Measurements from ENCODE around the gene GALNT5.

GALNT5 gene

DNA sequence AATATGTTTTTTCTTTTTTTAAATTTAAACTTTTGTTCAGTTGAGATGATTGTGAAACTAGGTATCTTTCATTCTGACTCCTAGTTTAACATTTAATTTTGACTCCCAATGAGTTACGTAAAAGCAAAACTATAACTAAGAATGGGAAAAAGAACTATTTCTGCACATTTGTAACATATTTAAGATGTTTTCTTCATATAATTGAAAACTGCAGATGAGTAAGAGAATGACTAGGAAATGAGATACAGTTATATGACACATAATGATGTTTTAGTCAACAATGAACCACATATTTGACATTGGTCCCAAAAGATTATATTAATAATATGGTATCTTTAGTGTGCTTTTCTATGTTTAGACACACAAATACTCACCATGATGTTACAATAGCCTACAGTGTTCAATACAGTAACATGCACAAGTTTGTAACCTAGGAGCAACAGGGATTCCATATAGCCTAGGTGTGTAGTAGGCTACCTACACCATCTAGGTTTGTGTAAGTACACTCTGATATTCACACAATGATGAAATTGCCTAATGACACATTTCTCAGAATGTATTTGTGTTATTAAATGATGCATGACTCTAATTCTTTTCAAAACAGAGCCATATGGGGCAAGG, 55.5 kb downstream of the GALNT5 start:
- Histone ChIP-seq H3K36me3 (ENCODE audit: control insufficient read depth in 4 of 4, insufficient read depth in 4 of 4, low read length in 3 of 4) (no peaks in the 10 kb centered on the region), H3K4me3 (ENCODE audit: control insufficient read depth in 1 of 7, extremely low read depth in 1 of 7, insufficient read depth in 4 of 7, low read depth in 2 of 7, low read length in 6 of 7) (no peak overlapping the region), H3K27me3 (replicated peaks in 2 of 5; ENCODE audit: control insufficient read depth in 4 of 5, insufficient read depth in 5 of 5, low read length in 4 of 5) (no peaks in the 10 kb centered on the region), H3K27ac (ENCODE audit: insufficient read depth in 1 of 2, low read depth in 1 of 2, low read length in 2 of 2, poor library complexity in 1 of 2, severe bottlenecking in 2 of 2) (no peak overlapping the region), H3K4me1 (ENCODE audit: control extremely low read depth in 1 of 4, control insufficient read depth in 4 of 4, insufficient read depth in 4 of 4, low read length in 3 of 4) (no peaks in the 10 kb centered on the region), H3K9me3 (ENCODE audit: control extremely low read depth in 1 of 5, control insufficient read depth in 4 of 5, insufficient read depth in 2 of 5, low read depth in 1 of 5, low read length in 4 of 5) (no peaks in the 10 kb centered on the region)
- ChIA-PET POLR2A (no interaction called here), CTCF (interaction anchor here (1.5 kb wide), 1 partner anchor 14 kb away, joined by 6 read pairs; no protein-coding TSS in a partner anchor)
- DNase-seq, result no peak
- WGBS (ENCODE audit: insufficient coverage), result no CpG with 5 or more reads among the region's 1 CpG

DNA sequence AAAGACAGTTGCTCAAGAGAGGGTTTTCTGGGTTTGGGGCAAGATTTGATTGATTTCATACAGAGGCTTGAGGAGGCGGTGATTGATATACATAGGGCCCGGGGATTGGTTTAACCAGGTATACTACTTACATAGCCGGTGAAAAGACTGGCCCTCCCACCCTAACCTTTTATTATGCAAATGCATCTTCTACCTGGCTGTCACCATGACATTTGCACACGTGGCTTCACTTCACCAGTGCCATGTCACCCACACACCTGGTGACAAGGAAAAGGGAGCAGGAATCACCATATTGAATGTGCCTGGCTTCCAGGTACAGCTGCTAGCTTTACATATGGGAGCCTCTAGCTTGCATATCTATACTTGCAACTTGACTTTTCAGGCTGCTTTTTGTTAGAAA, 58.4 kb downstream of the GALNT5 start:
- Histone ChIP-seq H3K4me3 (ENCODE audit: control insufficient read depth in 1 of 7, extremely low read depth in 1 of 7, insufficient read depth in 4 of 7, low read depth in 2 of 7, low read length in 6 of 7) (no peak overlapping the region), H3K9me3 (ENCODE audit: control extremely low read depth in 1 of 5, control insufficient read depth in 4 of 5, insufficient read depth in 2 of 5, low read depth in 1 of 5, low read length in 4 of 5) (no peaks in the 10 kb centered on the region), H3K27me3 (replicated peaks in 2 of 5; ENCODE audit: control insufficient read depth in 4 of 5, insufficient read depth in 5 of 5, low read length in 4 of 5) (no peaks in the 10 kb centered on the region), H3K36me3 (ENCODE audit: control insufficient read depth in 4 of 4, insufficient read depth in 4 of 4, low read length in 3 of 4) (no peaks in the 10 kb centered on the region), H3K4me1 (ENCODE audit: control extremely low read depth in 1 of 4, control insufficient read depth in 4 of 4, insufficient read depth in 4 of 4, low read length in 3 of 4) (no peaks in the 10 kb centered on the region), H3K27ac (ENCODE audit: insufficient read depth in 1 of 2, low read depth in 1 of 2, low read length in 2 of 2, poor library complexity in 1 of 2, severe bottlenecking in 2 of 2) (no peak overlapping the region)
- ChIA-PET CTCF (interaction anchor here (0.9 to 4.4 kb wide), 5 partner anchors 11 to 283 kb away, joined by 3 to 27 read pairs (median 3); partner anchors contain the start of gene ERMN), POLR2A (no interaction called here)
- DNase-seq, result no peak
- 100% methylated on average over 2 of the region's 4 CpGs for WGBS (ENCODE audit: insufficient coverage)

DNA sequence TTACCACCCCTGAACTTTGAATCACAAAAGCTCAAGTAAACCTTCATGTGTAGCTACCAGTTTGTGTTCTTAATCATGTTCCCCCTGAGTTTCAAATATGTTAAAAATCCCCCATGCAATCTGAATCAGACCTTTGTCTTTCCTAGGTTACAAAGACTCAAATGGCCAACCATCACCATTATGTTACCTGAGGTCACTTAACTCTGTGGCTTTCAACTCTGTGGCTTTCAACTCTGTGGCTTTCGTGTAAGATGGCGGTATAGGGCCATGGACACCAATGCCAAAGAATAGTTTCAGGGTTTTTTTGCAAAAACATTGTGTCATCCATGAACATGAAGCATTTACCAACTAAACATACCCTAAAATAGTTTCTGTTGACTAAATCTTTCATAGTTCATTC, 61.4 kb downstream of the GALNT5 start:
- ChIA-PET CTCF (interaction anchor here (1.2 to 4.4 kb wide), 3 partner anchors 8 to 15 kb away, joined by 4 to 27 read pairs (median 5); partner anchors contain the start of gene ERMN), POLR2A (no interaction called here)
- 100% methylated on average over 2 of the region's 2 CpGs for WGBS (ENCODE audit: insufficient coverage)

DNA sequence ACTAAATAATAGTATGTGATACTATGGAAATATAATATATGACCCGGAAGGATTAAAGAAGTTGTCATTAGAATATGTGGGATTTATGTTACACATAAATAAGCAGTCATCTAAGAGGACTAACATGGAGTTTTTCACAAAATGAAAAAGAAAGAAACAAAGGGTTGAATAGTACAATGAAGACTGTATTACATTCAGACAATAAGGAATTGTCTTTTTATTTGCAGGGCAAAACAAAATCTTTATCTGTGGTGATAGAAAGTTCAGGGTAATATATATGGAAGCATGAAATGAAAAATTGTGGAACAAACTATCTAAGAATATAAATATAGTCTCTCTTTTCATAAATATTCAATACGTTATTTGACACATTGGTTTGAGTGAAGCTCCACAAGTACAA, 62.3 kb downstream of the GALNT5 start:
- no peak for DNase-seq
- no peaks in the 10 kb centered on the region for H3K4me1 ChIP-seq (ENCODE audit: control extremely low read depth in 1 of 4, control insufficient read depth in 4 of 4, insufficient read depth in 4 of 4, low read length in 3 of 4)
- CTCF ChIA-PET, result interaction anchor here (1.2 to 4.4 kb wide), 3 partner anchors 7 to 16 kb away, joined by 3 to 27 read pairs (median 4); partner anchors contain the start of gene ERMN
- H3K27me3 ChIP-seq (replicated peaks in 2 of 5; ENCODE audit: control insufficient read depth in 4 of 5, insufficient read depth in 5 of 5, low read length in 4 of 5), result no peaks in the 10 kb centered on the region
- H3K27ac ChIP-seq (ENCODE audit: insufficient read depth in 1 of 2, low read depth in 1 of 2, low read length in 2 of 2, poor library complexity in 1 of 2, severe bottlenecking in 2 of 2), result no peak overlapping the region
- WGBS (ENCODE audit: insufficient coverage), result no CpG with 5 or more reads among the region's 2 CpGs
- no peak overlapping the region for H3K4me3 ChIP-seq (ENCODE audit: control insufficient read depth in 1 of 7, extremely low read depth in 1 of 7, insufficient read depth in 4 of 7, low read depth in 2 of 7, low read length in 6 of 7)
- peaks cover 0 to 2% (median 0%) of the 10 kb centered on the region in 4 experiments for H3K36me3 ChIP-seq (ENCODE audit: control insufficient read depth in 4 of 4, insufficient read depth in 4 of 4, low read length in 3 of 4)
- POLR2A ChIA-PET, result no interaction called here
- H3K9me3 ChIP-seq (ENCODE audit: control extremely low read depth in 1 of 5, control insufficient read depth in 4 of 5, insufficient read depth in 2 of 5, low read depth in 1 of 5, low read length in 4 of 5), result no peaks in the 10 kb centered on the region

More for the DNA sequence above, 61.4 kb downstream of the GALNT5 start:
- no peak for DNase-seq
- H3K4me3 ChIP-seq (ENCODE audit: control insufficient read depth in 1 of 7, extremely low read depth in 1 of 7, insufficient read depth in 4 of 7, low read depth in 2 of 7, low read length in 6 of 7), result no peak overlapping the region
- H3K27ac ChIP-seq (ENCODE audit: insufficient read depth in 1 of 2, low read depth in 1 of 2, low read length in 2 of 2, poor library complexity in 1 of 2, severe bottlenecking in 2 of 2), result no peak overlapping the region
- H3K36me3 ChIP-seq (ENCODE audit: control insufficient read depth in 4 of 4, insufficient read depth in 4 of 4, low read length in 3 of 4), result peaks cover 0 to 2% (median 0%) of the 10 kb centered on the region in 4 experiments
- H3K4me1 ChIP-seq (ENCODE audit: control extremely low read depth in 1 of 4, control insufficient read depth in 4 of 4, insufficient read depth in 4 of 4, low read length in 3 of 4), result no peaks in the 10 kb centered on the region
- no peaks in the 10 kb centered on the region for H3K27me3 ChIP-seq (replicated peaks in 2 of 5; ENCODE audit: control insufficient read depth in 4 of 5, insufficient read depth in 5 of 5, low read length in 4 of 5)
- no peaks in the 10 kb centered on the region for H3K9me3 ChIP-seq (ENCODE audit: control extremely low read depth in 1 of 5, control insufficient read depth in 4 of 5, insufficient read depth in 2 of 5, low read depth in 1 of 5, low read length in 4 of 5)

DNA sequence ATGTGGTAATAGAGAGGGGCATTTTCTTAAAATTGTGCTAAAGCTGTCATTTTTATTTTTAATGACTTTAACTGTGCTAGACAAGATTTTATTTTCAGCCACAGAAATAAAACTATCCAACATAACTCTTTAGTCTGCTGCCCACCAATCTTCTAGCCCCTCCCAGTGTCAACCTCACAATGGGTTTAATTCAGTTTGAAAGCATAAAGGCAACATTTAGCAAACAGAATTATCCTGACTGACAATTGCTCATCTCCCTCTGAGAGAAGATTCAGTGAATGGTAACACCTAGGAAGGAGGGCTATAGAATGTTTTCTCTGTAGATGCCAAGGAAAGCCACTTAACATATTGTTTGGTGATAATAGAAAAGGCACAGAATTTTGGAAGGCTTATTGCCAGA, 62.9 kb downstream of the GALNT5 start:
- H3K27me3 ChIP-seq (replicated peaks in 2 of 5; ENCODE audit: control insufficient read depth in 4 of 5, insufficient read depth in 5 of 5, low read length in 4 of 5), result no peaks in the 10 kb centered on the region
- POLR2A ChIA-PET, result no interaction called here
- no peaks in the 10 kb centered on the region for H3K9me3 ChIP-seq (ENCODE audit: control extremely low read depth in 1 of 5, control insufficient read depth in 4 of 5, insufficient read depth in 2 of 5, low read depth in 1 of 5, low read length in 4 of 5)
- no peak for DNase-seq
- no peak overlapping the region for H3K4me3 ChIP-seq (ENCODE audit: control insufficient read depth in 1 of 7, extremely low read depth in 1 of 7, insufficient read depth in 4 of 7, low read depth in 2 of 7, low read length in 6 of 7)
- peaks cover 0 to 2% (median 0%) of the 10 kb centered on the region in 4 experiments for H3K36me3 ChIP-seq (ENCODE audit: control insufficient read depth in 4 of 4, insufficient read depth in 4 of 4, low read length in 3 of 4)
- no peaks in the 10 kb centered on the region for H3K4me1 ChIP-seq (ENCODE audit: control extremely low read depth in 1 of 4, control insufficient read depth in 4 of 4, insufficient read depth in 4 of 4, low read length in 3 of 4)
- no peak overlapping the region for H3K27ac ChIP-seq (ENCODE audit: insufficient read depth in 1 of 2, low read depth in 1 of 2, low read length in 2 of 2, poor library complexity in 1 of 2, severe bottlenecking in 2 of 2)
- CTCF ChIA-PET, result interaction anchor here (1.2 kb wide), 1 partner anchor 15 kb away, joined by 3 read pairs; no protein-coding TSS in a partner anchor

DNA sequence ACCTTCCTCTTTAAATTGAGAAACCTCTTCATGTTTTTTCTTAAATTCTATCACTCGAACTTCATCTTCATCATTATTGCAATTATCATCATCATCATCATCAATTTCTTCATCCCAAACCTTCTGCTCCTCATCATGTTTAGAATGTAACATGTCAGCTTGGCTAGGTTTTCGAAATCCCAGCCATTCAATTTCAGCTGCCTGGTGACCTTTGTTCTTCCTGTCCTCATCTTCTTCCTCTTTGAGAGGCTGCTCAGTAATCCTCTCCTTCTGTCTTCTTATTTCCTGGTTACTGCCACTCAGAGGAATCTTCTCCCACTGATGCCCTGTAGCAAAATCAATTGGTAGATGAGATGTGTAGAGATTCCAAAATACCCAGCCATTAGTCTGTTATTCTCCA, 64.0 kb downstream of the GALNT5 start:
- no peak overlapping the region for H3K4me3 ChIP-seq (ENCODE audit: control insufficient read depth in 1 of 7, extremely low read depth in 1 of 7, insufficient read depth in 4 of 7, low read depth in 2 of 7, low read length in 6 of 7)
- H3K27me3 ChIP-seq (replicated peaks in 2 of 5; ENCODE audit: control insufficient read depth in 4 of 5, insufficient read depth in 5 of 5, low read length in 4 of 5), result no peaks in the 10 kb centered on the region
- CTCF ChIA-PET, result interaction anchor here (0.7 kb wide), 1 partner anchor 9 kb away, joined by 3 read pairs; no protein-coding TSS in a partner anchor
- POLR2A ChIA-PET, result no interaction called here
- peaks cover 0 to 2% (median 0%) of the 10 kb centered on the region in 4 experiments for H3K36me3 ChIP-seq (ENCODE audit: control insufficient read depth in 4 of 4, insufficient read depth in 4 of 4, low read length in 3 of 4)
- no peaks in the 10 kb centered on the region for H3K9me3 ChIP-seq (ENCODE audit: control extremely low read depth in 1 of 5, control insufficient read depth in 4 of 5, insufficient read depth in 2 of 5, low read depth in 1 of 5, low read length in 4 of 5)
- H3K4me1 ChIP-seq (ENCODE audit: control extremely low read depth in 1 of 4, control insufficient read depth in 4 of 4, insufficient read depth in 4 of 4, low read length in 3 of 4), result no peaks in the 10 kb centered on the region
- H3K27ac ChIP-seq (ENCODE audit: insufficient read depth in 1 of 2, low read depth in 1 of 2, low read length in 2 of 2, poor library complexity in 1 of 2, severe bottlenecking in 2 of 2), result no peak overlapping the region
- WGBS (ENCODE audit: insufficient coverage), result 100% methylated on average over 2 of the region's 2 CpGs
- DNase-seq, result no peak

DNA sequence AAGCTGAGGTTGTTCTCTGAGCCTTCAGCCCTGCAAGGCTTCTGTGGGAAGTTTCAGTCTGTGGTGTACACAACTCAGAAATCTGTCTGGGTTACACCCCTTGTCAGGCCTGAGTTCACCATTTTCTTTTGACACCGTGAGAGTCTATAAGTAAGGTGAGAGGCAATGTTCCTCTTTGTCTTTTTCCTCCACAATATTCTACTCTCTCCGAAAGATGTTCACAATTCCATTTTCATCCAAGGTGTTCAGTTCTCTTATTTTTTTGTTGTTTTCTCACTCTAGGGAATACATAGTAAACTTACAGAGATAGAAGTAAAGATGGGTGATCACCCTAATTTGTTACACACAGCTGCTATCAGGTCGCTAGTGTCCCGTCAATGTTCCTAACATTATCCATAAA, 64.9 kb downstream of the GALNT5 start:
- POLR2A ChIA-PET, result no interaction called here
- no CpG with 5 or more reads among the region's 4 CpGs for WGBS (ENCODE audit: insufficient coverage)
- H3K27ac ChIP-seq (ENCODE audit: insufficient read depth in 1 of 2, low read depth in 1 of 2, low read length in 2 of 2, poor library complexity in 1 of 2, severe bottlenecking in 2 of 2), result no peak overlapping the region
- no peak for DNase-seq
- CTCF ChIA-PET, result no interaction called here
- H3K4me1 ChIP-seq (ENCODE audit: control extremely low read depth in 1 of 4, control insufficient read depth in 4 of 4, insufficient read depth in 4 of 4, low read length in 3 of 4), result peaks cover 0 to 1% (median 0%) of the 10 kb centered on the region in 4 experiments
- no peaks in the 10 kb centered on the region for H3K9me3 ChIP-seq (ENCODE audit: control extremely low read depth in 1 of 5, control insufficient read depth in 4 of 5, insufficient read depth in 2 of 5, low read depth in 1 of 5, low read length in 4 of 5)
- no peak overlapping the region for H3K4me3 ChIP-seq (ENCODE audit: control insufficient read depth in 1 of 7, extremely low read depth in 1 of 7, insufficient read depth in 4 of 7, low read depth in 2 of 7, low read length in 6 of 7)
- no peaks in the 10 kb centered on the region for H3K27me3 ChIP-seq (replicated peaks in 2 of 5; ENCODE audit: control insufficient read depth in 4 of 5, insufficient read depth in 5 of 5, low read length in 4 of 5)
- peaks cover 0 to 2% (median 0%) of the 10 kb centered on the region in 4 experiments for H3K36me3 ChIP-seq (ENCODE audit: control insufficient read depth in 4 of 4, insufficient read depth in 4 of 4, low read length in 3 of 4)
